GM23338 (cell line): ENCODE measurements around the gene STON2. TPM values are rescaled to one million over a fixed set of nuclear protein-coding genes. Genes with fewer than 3 reads are reported as not detected.

ENCODE experiments used
- ATAC-seq: fragments of 200-7000 bp; cut with Tn5 transposase; 3 replicates; pipeline ENCODE4 v1.9.1; 2020
- DNase-seq: peaks from one replicate; pipeline ENCODE4 v3.0.0-alpha.2; 2015; ENCODE audit warnings: low spot score
- H2AFZ ChIP-seq: fragments of 200-600 bp; sonication (generic); 2 replicates; pipeline ENCODE4 v1.8.0; 2016; ENCODE audit warnings: antibody characterized with exemption, mild to moderate bottlenecking, moderate library complexity
- H3F3A ChIP-seq: fragments of 200-600 bp; sonication (generic); replicated peaks from 2 replicates; pipeline ENCODE4 v1.8.0; 2017; ENCODE audit warnings: antibody characterized with exemption, mixed run types, low read depth
- H3K27ac ChIP-seq: fragments of 200-600 bp; sonication (generic); 2 replicates; pipeline ENCODE4 v1.6.1; 2016; ENCODE audit warnings: low read depth
- H3K27me3 ChIP-seq: fragments of 200-600 bp; sonication (generic); 2 replicates; pipeline ENCODE4 v1.8.0; 2016; ENCODE audit warnings: mild to moderate bottlenecking, mixed run types, moderate library complexity; ENCODE audit not compliant: insufficient read depth
- H3K36me3 ChIP-seq: fragments of 200-600 bp; sonication (generic); 2 replicates; pipeline ENCODE4 v1.8.0; 2016; ENCODE audit warnings: mild to moderate bottlenecking; ENCODE audit not compliant: insufficient read depth
- H3K4me1 ChIP-seq: fragments of 200-600 bp; sonication (generic); 2 replicates; pipeline ENCODE4 v1.8.0; 2016; ENCODE audit warnings: mild to moderate bottlenecking, moderate library complexity; ENCODE audit not compliant: insufficient read depth
- H3K4me2 ChIP-seq: fragments of 200-600 bp; sonication (generic); 2 replicates; pipeline ENCODE4 v1.7.1; 2017; ENCODE audit warnings: mixed run types
- H3K4me3 ChIP-seq: fragments of 200-600 bp; sonication (generic); 2 replicates; pipeline ENCODE4 v1.6.1; 2016; ENCODE audit warnings: mixed run types
- H3K79me2 ChIP-seq: fragments of 200-600 bp; sonication (generic); replicated peaks from 2 replicates; pipeline ENCODE4 v1.8.0; 2017; ENCODE audit warnings: mild to moderate bottlenecking; ENCODE audit not compliant: insufficient read depth
- H3K9me2 ChIP-seq: fragments of 200-600 bp; sonication (generic); 2 replicates; pipeline ENCODE4 v1.8.0; 2017; ENCODE audit not compliant: insufficient read depth
- H4K20me1 ChIP-seq: fragments of 200-600 bp; sonication (generic); replicated peaks from 2 replicates; pipeline ENCODE4 v1.8.0; 2017; ENCODE audit warnings: mild to moderate bottlenecking; ENCODE audit not compliant: insufficient read depth
- H3K27ac Mint-ChIP-seq: 2 replicates; pipeline ENCODE4 v1.8.0; 2020; ENCODE audit warnings: inconsistent platforms, mild to moderate bottlenecking, moderate library complexity, mixed read lengths
- H3K27me3 Mint-ChIP-seq: 3 replicates; pipeline ENCODE4 v1.8.0; 2022; ENCODE audit warnings: low read depth, mild to moderate bottlenecking, moderate library complexity, mixed read lengths, inconsistent platforms; ENCODE audit not compliant: insufficient read depth, poor library complexity
- H3K36me3 Mint-ChIP-seq: 3 replicates; pipeline ENCODE4 v1.8.0; 2021; ENCODE audit warnings: low read depth, mild to moderate bottlenecking, inconsistent platforms, moderate library complexity, mixed read lengths
- H3K4me1 Mint-ChIP-seq: 3 replicates; pipeline ENCODE4 v1.8.0; 2020; ENCODE audit warnings: mild to moderate bottlenecking, inconsistent platforms, mixed read lengths
- H3K4me3 Mint-ChIP-seq: 3 replicates; pipeline ENCODE4 v1.8.0; 2021; ENCODE audit warnings: moderate library complexity, mild to moderate bottlenecking, inconsistent platforms, mixed read lengths
- H3K9me3 Mint-ChIP-seq: 3 replicates; pipeline ENCODE4 v1.8.0; 2020; ENCODE audit warnings: moderate library complexity, mild to moderate bottlenecking, inconsistent platforms, mixed read lengths
- CREB1 ChIP-seq: fragments of 250-450 bp; sonication (Bioruptor Pico); IDR thresholded peaks from 2 replicates; pipeline ENCODE4 v1.5.0; 2020; ENCODE audit warnings: low read depth, mild to moderate bottlenecking, moderate library complexity
- EZH2 ChIP-seq: fragments of 200-600 bp; sonication (generic); IDR thresholded peaks from one replicate; pipeline ENCODE4 v1.8.0; 2017; ENCODE audit warnings: antibody characterized with exemption, mild to moderate bottlenecking, low read depth; ENCODE audit not compliant: unreplicated experiment
- EZH2phosphoT487 ChIP-seq: fragments of 200-600 bp; sonication (generic); IDR thresholded peaks from one replicate; pipeline ENCODE4 v1.8.1; 2018; ENCODE audit warnings: antibody characterized with exemption; ENCODE audit not compliant: unreplicated experiment
- JUNB ChIP-seq: IDR thresholded peaks from one replicate; pipeline ENCODE4 v1.6.1; 2016; ENCODE audit warnings: antibody characterized with exemption; ENCODE audit not compliant: unreplicated experiment
- NANOG ChIP-seq: IDR thresholded peaks from 2 replicates; pipeline ENCODE4 v1.6.1; 2016; ENCODE audit warnings: antibody characterized with exemption, borderline replicate concordance
- POLR2AphosphoS5 ChIP-seq: IDR thresholded peaks from 2 replicates; pipeline ENCODE4 v1.6.1; 2016; ENCODE audit warnings: antibody characterized with exemption, low read depth
- STAT1 ChIP-seq: IDR thresholded peaks from one replicate; pipeline ENCODE4 v1.6.1; 2016; ENCODE audit warnings: antibody characterized with exemption; ENCODE audit not compliant: unreplicated experiment
- ZNF114 ChIP-seq: fragments of 250-450 bp; sonication (Bioruptor Pico); IDR thresholded peaks from 2 replicates; pipeline ENCODE4 v1.5.0; 2020; ENCODE audit warnings: mild to moderate bottlenecking, moderate library complexity
- ZNF331 ChIP-seq: fragments of 250-450 bp; sonication (Bioruptor Pico); IDR thresholded peaks from 2 replicates; pipeline ENCODE4 v1.5.0; 2020; ENCODE audit warnings: low read depth, mild to moderate bottlenecking, moderate library complexity
- polyA plus RNA-seq: library from polyadenylated mRNA; unstranded; fragments of >200 nt; fragmentation: Nextera tagmentation; extraction: Ambion mirVana; gene quantifications from 2 replicates; pipeline ENCODE4 v1.2.1, GENCODE V29; 2016
- total RNA-seq: library from RNA; depleted of rRNA; stranded (reverse); fragments of >200 nt; shearing (Covaris generic); gene quantifications from 2 replicates; pipeline ENCODE4 v1.2.3, GENCODE V29; 2014
- TF ChIP-seq, protein P1 (sequence below): IDR thresholded peaks from 2 replicates; pipeline ENCODE4 v1.6.1; 2016; ENCODE audit warnings: antibody characterized with exemption
- TF ChIP-seq, protein P2 (sequence below), 2 experiments: fragments of 200-600 bp in 1 of 2; sonication (generic) in 1 of 2; conservative IDR thresholded peaks; 2 replicates each; pipeline versions ENCODE4 v1.5.1 to v1.6.1; 2016 to 2017; ENCODE audit warnings: antibody characterized with exemption in 2 of 2, low read depth in 2 of 2, mild to moderate bottlenecking in 2 of 2, moderate library complexity in 1 of 2
- TF ChIP-seq, protein P3 (sequence below): IDR thresholded peaks from one replicate; pipeline ENCODE4 v1.6.1; 2018; ENCODE audit warnings: antibody characterized with exemption; ENCODE audit not compliant: unreplicated experiment
- TF ChIP-seq, protein P4 (sequence below): fragments of 250-450 bp; sonication (Bioruptor Pico); IDR thresholded peaks from 2 replicates; pipeline ENCODE4 v1.5.0; 2020; ENCODE audit warnings: mild to moderate bottlenecking, moderate library complexity

The STON2 gene
- total and polyA plus RNA-seq, 2 experiments from 2014 or later: 8.2 to 71.0 TPM

DNA sequence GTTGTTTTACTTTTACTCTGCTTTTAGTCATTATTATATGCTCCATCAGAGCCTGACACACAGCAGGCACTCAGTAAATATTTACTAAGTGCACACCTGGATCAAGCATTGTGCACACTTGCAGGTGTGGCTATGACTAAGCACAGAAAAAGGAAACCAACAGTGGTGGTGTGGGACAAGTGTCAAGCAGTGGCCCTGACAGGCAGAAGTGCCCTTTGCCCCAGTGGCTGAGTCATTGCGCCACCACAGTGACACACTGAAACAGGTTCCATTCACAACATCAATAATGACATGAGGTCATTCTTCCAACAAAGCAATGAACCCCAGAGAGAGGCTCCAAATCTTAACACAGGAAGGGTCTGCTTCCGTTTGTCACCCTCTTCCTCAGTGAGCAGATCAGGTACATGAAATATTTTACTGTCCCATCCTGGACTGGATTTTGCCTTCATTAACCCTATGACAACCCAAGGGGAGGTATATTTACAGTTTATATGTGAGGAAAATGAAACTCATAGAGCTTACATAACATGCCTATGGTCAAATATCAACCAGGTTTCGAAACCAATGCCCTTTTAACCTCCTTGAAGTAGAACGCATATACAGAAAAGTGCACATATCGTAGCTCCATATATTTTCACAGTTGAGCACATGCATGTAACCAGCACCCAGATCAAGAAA, 96.7 kb downstream of the STON2 start:
- H2AFZ ChIP-seq: no peak overlapping the region
- H3F3A ChIP-seq: no peaks in the 10 kb centered on the region
- no peaks in the 10 kb centered on the region for H3K27me3 ChIP-seq
- Mint-ChIP-seq H3K27me3 (no peaks in the 10 kb centered on the region), H3K4me3 (no peak overlapping the region), H3K4me1 (peaks cover 36% of the 10 kb centered on the region), H3K9me3 (no peaks in the 10 kb centered on the region), H3K27ac (no peak overlapping the region), H3K36me3 (no peaks in the 10 kb centered on the region)
- H3K4me2 ChIP-seq: no peak overlapping the region
- no peaks in the 10 kb centered on the region for H4K20me1 ChIP-seq
- H3K36me3 ChIP-seq: no peaks in the 10 kb centered on the region
- DNase-seq (no peak), ATAC-seq (no peak)
- H3K4me3 ChIP-seq: no peak overlapping the region
- H3K27ac ChIP-seq: no peak overlapping the region
- TF ChIP-seq NANOG: no peak
- TF ChIP-seq, protein P1, sequence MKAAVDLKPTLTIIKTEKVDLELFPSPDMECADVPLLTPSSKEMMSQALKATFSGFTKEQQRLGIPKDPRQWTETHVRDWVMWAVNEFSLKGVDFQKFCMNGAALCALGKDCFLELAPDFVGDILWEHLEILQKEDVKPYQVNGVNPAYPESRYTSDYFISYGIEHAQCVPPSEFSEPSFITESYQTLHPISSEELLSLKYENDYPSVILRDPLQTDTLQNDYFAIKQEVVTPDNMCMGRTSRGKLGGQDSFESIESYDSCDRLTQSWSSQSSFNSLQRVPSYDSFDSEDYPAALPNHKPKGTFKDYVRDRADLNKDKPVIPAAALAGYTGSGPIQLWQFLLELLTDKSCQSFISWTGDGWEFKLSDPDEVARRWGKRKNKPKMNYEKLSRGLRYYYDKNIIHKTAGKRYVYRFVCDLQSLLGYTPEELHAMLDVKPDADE: no peak
- no peak for TF ChIP-seq STAT1
- TF ChIP-seq, protein P2, sequence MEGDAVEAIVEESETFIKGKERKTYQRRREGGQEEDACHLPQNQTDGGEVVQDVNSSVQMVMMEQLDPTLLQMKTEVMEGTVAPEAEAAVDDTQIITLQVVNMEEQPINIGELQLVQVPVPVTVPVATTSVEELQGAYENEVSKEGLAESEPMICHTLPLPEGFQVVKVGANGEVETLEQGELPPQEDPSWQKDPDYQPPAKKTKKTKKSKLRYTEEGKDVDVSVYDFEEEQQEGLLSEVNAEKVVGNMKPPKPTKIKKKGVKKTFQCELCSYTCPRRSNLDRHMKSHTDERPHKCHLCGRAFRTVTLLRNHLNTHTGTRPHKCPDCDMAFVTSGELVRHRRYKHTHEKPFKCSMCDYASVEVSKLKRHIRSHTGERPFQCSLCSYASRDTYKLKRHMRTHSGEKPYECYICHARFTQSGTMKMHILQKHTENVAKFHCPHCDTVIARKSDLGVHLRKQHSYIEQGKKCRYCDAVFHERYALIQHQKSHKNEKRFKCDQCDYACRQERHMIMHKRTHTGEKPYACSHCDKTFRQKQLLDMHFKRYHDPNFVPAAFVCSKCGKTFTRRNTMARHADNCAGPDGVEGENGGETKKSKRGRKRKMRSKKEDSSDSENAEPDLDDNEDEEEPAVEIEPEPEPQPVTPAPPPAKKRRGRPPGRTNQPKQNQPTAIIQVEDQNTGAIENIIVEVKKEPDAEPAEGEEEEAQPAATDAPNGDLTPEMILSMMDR (conservative IDR thresholded peaks at IDR 0.05; ENCODE audit: low read depth in 2 of 2): no peak
- TF ChIP-seq EZH2phosphoT487: no peak
- no peak for TF ChIP-seq CREB1 (CRISPR knock-in tag)
- TF ChIP-seq, protein P3, sequence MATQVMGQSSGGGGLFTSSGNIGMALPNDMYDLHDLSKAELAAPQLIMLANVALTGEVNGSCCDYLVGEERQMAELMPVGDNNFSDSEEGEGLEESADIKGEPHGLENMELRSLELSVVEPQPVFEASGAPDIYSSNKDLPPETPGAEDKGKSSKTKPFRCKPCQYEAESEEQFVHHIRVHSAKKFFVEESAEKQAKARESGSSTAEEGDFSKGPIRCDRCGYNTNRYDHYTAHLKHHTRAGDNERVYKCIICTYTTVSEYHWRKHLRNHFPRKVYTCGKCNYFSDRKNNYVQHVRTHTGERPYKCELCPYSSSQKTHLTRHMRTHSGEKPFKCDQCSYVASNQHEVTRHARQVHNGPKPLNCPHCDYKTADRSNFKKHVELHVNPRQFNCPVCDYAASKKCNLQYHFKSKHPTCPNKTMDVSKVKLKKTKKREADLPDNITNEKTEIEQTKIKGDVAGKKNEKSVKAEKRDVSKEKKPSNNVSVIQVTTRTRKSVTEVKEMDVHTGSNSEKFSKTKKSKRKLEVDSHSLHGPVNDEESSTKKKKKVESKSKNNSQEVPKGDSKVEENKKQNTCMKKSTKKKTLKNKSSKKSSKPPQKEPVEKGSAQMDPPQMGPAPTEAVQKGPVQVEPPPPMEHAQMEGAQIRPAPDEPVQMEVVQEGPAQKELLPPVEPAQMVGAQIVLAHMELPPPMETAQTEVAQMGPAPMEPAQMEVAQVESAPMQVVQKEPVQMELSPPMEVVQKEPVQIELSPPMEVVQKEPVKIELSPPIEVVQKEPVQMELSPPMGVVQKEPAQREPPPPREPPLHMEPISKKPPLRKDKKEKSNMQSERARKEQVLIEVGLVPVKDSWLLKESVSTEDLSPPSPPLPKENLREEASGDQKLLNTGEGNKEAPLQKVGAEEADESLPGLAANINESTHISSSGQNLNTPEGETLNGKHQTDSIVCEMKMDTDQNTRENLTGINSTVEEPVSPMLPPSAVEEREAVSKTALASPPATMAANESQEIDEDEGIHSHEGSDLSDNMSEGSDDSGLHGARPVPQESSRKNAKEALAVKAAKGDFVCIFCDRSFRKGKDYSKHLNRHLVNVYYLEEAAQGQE: no peak
- TF ChIP-seq POLR2AphosphoS5: no peak
- no peak for TF ChIP-seq JUNB
- no peak for TF ChIP-seq ZNF114 (CRISPR knock-in tag)
- TF ChIP-seq ZNF331 (CRISPR knock-in tag): no peak
- TF ChIP-seq, protein P4, sequence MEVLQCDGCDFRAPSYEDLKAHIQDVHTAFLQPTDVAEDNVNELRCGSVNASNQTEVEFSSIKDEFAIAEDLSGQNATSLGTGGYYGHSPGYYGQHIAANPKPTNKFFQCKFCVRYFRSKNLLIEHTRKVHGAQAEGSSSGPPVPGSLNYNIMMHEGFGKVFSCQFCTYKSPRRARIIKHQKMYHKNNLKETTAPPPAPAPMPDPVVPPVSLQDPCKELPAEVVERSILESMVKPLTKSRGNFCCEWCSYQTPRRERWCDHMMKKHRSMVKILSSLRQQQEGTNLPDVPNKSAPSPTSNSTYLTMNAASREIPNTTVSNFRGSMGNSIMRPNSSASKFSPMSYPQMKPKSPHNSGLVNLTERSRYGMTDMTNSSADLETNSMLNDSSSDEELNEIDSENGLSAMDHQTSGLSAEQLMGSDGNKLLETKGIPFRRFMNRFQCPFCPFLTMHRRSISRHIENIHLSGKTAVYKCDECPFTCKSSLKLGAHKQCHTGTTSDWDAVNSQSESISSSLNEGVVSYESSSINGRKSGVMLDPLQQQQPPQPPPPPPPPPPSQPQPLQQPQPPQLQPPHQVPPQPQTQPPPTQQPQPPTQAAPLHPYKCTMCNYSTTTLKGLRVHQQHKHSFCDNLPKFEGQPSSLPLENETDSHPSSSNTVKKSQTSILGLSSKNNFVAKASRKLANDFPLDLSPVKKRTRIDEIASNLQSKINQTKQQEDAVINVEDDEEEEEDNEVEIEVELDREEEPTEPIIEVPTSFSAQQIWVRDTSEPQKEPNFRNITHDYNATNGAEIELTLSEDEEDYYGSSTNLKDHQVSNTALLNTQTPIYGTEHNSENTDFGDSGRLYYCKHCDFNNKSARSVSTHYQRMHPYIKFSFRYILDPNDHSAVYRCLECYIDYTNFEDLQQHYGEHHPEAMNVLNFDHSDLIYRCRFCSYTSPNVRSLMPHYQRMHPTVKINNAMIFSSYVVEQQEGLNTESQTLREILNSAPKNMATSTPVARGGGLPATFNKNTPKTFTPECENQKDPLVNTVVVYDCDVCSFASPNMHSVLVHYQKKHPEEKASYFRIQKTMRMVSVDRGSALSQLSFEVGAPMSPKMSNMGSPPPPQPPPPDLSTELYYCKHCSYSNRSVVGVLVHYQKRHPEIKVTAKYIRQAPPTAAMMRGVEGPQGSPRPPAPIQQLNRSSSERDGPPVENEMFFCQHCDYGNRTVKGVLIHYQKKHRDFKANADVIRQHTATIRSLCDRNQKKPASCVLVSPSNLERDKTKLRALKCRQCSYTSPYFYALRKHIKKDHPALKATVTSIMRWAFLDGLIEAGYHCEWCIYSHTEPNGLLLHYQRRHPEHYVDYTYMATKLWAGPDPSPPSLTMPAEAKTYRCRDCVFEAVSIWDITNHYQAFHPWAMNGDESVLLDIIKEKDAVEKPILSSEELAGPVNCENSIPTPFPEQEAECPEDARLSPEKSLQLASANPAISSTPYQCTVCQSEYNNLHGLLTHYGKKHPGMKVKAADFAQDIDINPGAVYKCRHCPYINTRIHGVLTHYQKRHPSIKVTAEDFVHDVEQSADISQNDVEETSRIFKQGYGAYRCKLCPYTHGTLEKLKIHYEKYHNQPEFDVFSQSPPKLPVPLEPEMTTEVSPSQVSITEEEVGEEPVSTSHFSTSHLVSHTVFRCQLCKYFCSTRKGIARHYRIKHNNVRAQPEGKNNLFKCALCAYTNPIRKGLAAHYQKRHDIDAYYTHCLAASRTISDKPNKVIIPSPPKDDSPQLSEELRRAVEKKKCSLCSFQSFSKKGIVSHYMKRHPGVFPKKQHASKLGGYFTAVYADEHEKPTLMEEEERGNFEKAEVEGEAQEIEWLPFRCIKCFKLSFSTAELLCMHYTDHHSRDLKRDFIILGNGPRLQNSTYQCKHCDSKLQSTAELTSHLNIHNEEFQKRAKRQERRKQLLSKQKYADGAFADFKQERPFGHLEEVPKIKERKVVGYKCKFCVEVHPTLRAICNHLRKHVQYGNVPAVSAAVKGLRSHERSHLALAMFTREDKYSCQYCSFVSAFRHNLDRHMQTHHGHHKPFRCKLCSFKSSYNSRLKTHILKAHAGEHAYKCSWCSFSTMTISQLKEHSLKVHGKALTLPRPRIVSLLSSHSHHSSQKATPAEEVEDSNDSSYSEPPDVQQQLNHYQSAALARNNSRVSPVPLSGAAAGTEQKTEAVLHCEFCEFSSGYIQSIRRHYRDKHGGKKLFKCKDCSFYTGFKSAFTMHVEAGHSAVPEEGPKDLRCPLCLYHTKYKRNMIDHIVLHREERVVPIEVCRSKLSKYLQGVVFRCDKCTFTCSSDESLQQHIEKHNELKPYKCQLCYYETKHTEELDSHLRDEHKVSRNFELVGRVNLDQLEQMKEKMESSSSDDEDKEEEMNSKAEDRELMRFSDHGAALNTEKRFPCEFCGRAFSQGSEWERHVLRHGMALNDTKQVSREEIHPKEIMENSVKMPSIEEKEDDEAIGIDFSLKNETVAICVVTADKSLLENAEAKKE (CRISPR knock-in tag): no peak
- TF ChIP-seq EZH2: no peak
- no peaks in the 10 kb centered on the region; the same call in 1 of the 2 replicates for H3K79me2 ChIP-seq
- H3K4me1 ChIP-seq: peaks cover 24% of the 10 kb centered on the region
- no peaks in the 10 kb centered on the region for H3K9me2 ChIP-seq
